HG03521 (cell line): Measurements from ENCODE around the gene TMEM184C.

Source experiments
- ATAC-seq: cut with Tn5 transposase; IDR thresholded peaks from one replicate; pipeline ENCODE4 v1.9.1; 2021; ENCODE audit warnings: mild to moderate bottlenecking, moderate library complexity; ENCODE audit not compliant: unreplicated experiment

The TMEM184C gene

GRCh38 chr4:147599206-147599605 is 18.0 kb upstream of the TMEM184C start:
- no peak for ATAC-seq

- ATAC-seq: no peak
Observed at GRCh38 chr4:147599769-147600168, 17.4 kb upstream of the TMEM184C start.

GRCh38 chr4:147605499-147605898 is 11.7 kb upstream of the TMEM184C start:
- ATAC-seq: no peak

- no peak for ATAC-seq
Observed at GRCh38 chr4:147607471-147607870, 9.7 kb upstream of the TMEM184C start.

- no peak for ATAC-seq
Observed at GRCh38 chr4:147610686-147611085, 6.5 kb upstream of the TMEM184C start.

- peak; percentile 3 for ATAC-seq
Observed at GRCh38 chr4:147616849-147617172, 386 bp upstream of the TMEM184C start.

- ATAC-seq: no peak
Observed at GRCh38 chr4:147617841-147618691, 869 bp downstream of the TMEM184C start.

- no peak for ATAC-seq
Observed at GRCh38 chr4:147620315-147620714, 3.1 kb downstream of the TMEM184C start.

- no peak for ATAC-seq
Observed at GRCh38 chr4:147625733-147626132, 8.5 kb downstream of the TMEM184C start.

- ATAC-seq: no peak
Observed at GRCh38 chr4:147626903-147627302, 9.7 kb downstream of the TMEM184C start.

- no peak for ATAC-seq
Observed at GRCh38 chr4:147628415-147628814, 11.2 kb downstream of the TMEM184C start.

- no peak for ATAC-seq
Observed at GRCh38 chr4:147629783-147630730, 12.9 kb downstream of the TMEM184C start.

GRCh38 chr4:147633113-147633512 is 15.9 kb downstream of the TMEM184C start:
- ATAC-seq: no peak

GRCh38 chr4:147633643-147634042 is 16.4 kb downstream of the TMEM184C start:
- ATAC-seq: no peak

- ATAC-seq: no peak
Observed at GRCh38 chr4:147635348-147635747, 18.2 kb downstream of the TMEM184C start.

GRCh38 chr4:147638365-147638764 is 21.2 kb downstream of the TMEM184C start:
- no peak for ATAC-seq

- ATAC-seq: no peak
Observed at GRCh38 chr4:147638942-147639341, 21.7 kb downstream of the TMEM184C start.

- ATAC-seq: no peak
Observed at GRCh38 chr4:147639388-147639787, 22.2 kb downstream of the TMEM184C start.

GRCh38 chr4:147640331-147640730 is 23.1 kb downstream of the TMEM184C start:
- no peak for ATAC-seq

- ATAC-seq: no peak
Observed at GRCh38 chr4:147643616-147644015, 26.4 kb downstream of the TMEM184C start.

- ATAC-seq: no peak
Observed at GRCh38 chr4:147644471-147644870, 27.3 kb downstream of the TMEM184C start.

GRCh38 chr4:147645099-147645498 is 27.9 kb downstream of the TMEM184C start:
- no peak for ATAC-seq
